Muscle of arm (tissue), 12 donors: ENCODE results near the gene HYAL2. TPM values are rescaled to one million over a fixed set of nuclear protein-coding genes. Genes with fewer than 3 reads are reported as not detected.
"Not testable (repeated sequence)": the region's sequence is repeated elsewhere in the genome, so short reads cannot be mapped to it uniquely, and the experiment has no call there.

ENCODE experiments used
- DNase-seq: peaks from one replicate; pipeline ENCODE4 v3.0.0-alpha.2; 2013
- polyA plus RNA-seq, 12 donors: library from polyadenylated mRNA; unstranded; fragments of 120-200 nt; gene quantifications; one replicate each; pipeline ENCODE4 v1.2.1, GENCODE V29; 2013; ENCODE audit not compliant: insufficient read length in 12 of 12

HYAL2 gene
- polyA plus RNA-seq, 12 donors, result 30.9 to 43.9 (median 36.9) TPM; not detected in 1

DNA sequence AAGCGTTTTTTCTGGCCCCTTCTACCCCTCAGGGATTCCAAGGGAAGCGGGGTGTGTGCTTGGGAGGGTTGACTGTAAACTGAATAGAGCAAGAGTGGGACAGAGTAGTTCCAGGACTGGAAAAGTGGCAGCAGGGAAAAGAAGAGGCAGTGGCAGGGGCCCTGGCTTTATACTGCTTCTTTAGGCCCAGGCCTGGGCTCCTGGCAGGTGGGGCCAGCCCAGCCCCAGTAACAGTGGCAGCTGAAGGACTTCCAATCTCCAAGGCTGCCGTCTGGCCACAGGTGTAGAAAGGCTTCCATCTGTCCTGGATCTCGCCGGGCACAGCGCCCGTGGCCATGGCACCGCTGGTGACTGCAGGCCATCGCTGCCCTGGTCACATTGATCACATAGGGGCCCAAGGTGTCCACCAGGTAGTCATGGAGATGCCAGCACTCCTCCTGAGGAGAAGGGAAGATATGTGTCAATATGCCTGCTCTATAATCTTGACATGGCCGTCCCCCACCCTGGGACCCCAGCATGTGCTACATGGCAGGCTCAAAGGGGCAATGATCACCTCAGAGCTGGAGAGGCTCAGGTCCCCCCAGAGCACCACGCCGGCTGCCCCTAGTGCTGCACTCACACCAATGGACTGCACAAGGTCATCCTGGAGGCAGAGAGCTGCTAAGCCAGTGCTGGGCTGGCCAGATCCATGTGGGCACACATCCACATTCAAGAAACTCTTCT, 29.3 kb downstream of the HYAL2 start:
- DNase-seq, result no peak

DNA sequence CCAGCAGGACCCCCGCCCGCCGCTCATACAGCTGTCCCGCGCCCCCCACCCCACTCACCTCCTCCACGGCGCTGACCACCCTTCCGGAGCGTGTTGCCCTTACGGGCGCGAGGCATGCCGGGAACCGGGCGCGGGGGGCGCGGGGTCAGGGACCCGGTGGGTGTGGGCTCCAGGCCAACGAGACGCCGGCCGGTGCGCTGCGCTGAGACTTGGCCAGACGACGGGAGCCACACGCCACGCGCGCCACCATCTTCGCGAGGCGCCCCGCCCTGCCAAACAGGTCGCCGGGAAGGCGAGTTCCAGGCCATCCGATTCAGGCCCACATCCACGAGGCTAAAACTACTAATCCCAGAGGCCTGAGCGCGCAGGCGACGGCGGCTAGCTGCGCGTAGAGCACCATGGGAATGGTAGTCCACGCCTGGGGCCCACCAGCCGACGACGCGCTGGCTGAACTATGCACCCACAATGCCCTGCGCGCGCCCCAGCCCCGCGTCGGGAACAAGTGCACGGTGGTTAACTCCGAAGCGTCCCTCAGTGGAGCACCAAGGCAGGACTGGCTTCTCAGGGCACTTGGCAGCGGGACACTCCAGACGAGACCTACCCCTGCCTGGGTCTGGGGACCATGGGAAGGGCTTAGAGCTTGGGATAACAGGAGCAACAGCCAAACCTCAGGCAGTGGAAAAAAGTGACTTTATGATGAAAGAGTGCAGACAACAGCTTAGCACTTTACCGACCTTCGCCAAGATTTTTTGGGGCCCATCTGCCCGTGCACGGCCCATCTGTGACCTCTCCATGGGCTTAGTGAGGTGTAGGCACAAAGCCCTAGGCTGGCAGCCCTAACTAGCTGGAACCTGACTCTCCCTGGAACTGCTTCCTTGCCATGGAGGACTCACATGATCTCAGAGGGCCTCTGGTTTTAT, 30.1 kb downstream of the HYAL2 start, which contains the start of gene IFRD2:
IFRD2 (minus strand) TSS at position 271 of the 920 bp plus-strand sequence; CDS start at position 116, 155 bp downstream.
- peak; percentile 98 for DNase-seq

DNA sequence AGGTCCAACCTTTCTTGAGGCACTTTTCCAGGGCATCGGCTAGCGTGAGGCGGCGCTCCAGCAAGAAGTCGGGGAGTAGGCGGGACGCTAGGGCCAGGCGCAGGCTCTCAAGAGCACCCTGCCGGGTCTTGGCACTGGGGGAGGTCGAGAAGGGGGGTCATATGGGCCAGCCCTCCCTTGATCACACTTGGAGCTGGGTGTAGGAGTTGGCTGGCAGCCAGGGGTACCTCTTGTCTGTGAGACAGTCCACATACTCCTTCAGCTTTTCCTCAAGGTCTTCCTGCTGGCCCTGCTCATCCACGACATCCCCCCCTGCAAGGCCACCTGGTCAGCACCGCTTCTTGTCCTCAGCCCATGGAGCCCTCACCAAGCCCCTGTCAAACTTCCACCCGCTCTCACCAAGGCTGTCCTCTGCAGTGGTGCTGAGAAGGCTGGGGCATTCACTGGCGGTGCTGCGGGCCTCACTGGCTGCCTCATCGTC, 32.3 kb downstream of the HYAL2 start:
- no peak for DNase-seq

DNA sequence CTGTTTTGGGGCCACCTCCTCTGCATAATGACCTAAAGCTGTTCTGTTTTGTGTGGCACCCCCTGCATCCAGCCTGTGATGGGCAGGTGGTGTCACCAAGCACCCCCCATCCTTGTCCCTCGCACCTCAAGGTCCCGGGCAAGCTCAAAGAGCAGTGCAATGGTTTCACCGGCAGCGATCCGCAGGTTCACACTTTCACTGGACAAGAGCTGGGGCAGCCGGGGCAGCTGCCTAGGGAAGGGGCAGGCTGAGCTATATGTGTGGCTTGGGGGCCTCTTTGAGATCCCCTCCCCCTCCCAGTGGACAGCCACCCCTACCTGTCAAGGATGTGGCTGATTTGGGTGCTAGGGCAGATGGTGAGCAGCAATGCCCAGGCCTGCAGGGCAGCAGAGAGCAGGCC, 33.4 kb downstream of the HYAL2 start:
- DNase-seq, result no peak

DNA sequence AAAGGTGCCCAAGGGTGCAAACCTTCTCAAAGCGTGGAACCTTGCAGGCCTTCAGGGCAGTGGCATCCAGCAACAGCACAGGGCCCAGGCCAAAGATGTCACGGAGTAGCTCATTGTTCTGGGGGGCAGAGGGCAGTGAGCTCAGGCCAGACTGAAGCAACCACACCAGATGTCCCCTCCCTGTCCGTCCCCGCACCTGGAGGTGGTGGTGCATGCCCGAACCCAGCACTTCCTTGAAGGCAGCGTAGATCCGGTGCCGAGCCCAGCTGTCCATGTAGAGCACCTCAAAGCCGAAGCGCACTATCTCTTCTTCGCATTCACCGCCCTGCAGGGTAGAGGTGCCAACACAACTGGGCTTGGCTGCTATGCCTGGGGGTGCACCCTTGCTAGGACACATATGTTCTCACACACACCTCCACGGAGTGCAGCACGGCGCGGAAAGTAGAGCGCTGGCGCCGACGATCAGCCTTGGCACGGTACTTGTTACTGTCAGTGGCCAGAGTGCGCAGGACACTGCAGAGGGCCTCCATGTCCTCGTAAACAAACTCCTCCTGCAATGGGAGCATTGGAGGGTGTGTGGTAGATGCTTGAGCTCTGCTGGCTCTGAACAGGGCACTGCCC, 34.0 kb downstream of the HYAL2 start:
- DNase-seq, result no peak

DNA sequence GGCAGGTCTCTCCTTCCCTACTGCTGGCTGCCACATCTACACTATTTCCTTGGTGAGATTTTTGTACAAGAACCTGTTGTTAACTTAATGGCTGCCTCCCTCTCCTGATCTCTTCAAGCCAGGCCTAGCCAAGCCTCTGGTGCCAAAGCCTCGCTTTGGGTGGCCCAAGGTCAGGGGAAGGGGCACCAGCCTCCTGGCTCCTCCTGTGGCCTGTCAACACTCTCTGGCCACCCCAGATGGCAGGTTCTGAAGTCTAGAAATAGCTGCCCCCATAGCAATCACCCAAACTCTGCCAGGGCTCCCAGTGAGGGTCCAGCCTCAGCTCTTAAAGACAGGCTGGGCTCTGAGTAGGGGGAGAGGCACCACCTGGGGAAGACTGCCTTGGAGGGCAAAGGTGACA, 35.3 kb downstream of the HYAL2 start:
- DNase-seq, result no peak

DNA sequence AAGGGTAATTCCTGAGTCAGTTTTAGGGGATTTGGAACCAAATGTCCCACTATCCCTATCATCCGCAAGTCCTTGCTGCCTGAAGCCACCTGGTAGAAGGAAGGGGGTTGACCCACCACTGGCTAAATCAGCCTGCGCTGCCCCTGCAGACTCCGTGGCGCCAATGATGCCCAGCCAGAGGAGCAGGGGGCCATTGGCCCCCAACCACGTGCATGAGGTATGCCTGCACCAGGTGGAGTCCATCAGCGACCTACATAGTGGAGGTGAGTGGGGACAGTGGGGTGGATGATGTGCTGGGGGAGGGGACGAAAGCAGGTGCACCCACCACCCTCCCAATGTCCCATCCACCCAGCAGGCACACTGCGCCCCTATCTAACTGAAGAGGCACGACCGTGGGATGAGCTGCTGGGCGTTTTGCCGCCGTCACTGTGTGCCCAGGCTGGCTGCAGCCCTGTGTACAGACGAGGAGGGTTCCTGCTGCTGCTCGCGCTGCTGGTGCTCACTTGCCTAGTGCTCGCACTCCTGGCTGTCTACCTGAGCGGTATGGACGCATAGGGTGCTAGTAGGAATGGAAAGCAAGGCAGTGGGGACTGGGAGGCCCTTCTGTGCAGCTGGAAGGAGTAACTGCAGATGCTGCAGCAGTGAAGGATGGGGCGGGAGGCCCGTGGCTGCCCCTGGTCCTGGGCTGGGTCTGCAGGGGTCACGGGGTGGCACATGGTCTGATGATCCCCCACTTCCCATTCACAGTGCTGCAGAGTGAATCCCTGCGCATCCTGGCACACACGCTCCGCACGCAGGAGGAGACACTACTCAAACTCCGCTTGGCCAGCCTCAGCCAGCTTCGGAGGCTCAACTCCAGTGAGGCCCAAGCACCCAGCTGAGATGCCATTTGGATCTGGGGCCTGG, 36.0 kb downstream of the HYAL2 start:
- DNase-seq, result no peak

DNA sequence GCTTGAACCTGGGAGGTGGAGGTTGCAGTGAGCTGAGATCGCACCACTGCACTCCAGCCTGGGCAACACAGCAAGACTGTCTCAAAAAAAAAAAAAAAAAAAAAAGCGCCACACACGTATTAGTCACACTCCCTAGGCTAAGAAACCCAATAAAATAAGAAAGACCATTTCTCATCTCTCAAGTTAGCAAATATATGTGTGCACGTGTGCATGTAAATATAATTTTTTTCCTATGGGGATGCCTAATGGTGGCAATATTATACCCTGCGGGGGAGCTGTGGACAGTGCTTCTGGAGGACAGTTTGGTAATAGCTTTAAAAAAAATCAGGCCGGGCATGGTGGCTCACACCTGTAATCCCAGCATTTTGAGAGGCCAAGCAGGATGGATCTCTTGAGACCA, 38.4 kb downstream of the HYAL2 start:
- not testable (repeated sequence) for DNase-seq

DNA sequence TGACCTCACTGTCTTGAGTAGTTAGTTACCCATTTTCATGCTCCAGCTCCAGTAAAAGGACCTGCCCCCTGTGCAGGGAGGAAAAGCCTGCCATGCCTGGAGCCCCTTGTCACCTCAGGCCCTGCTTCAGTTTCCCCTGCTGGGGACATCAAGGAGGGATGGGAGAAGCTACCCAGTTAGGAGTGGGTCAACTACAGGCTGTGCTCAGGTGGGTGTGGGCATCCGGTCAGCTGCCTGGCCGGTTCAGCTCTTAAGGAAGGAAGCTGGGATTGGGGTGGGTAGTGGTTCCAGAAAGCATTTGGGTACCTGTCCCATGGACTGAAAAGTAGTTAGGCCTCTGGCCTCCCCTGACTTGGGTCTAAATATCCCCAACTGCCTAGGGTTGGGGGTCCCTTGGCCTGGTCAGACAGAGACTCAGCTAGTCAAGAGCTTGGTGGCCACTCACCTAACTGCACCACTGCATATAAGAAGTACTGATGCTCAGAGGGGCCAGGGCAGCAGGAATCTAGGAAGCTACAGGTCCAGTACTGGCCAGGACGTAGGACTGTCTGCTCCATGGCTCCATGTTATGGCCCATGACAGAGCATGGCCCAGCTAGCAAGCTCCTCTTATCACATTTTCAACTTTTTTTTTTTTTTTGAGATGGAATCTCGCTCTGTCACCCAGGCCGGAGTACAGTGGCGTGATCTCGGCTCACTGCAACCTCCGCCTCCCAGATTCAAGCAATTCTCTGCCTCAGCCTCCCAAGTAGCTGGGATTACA, 43.1 kb downstream of the HYAL2 start:
- no peak for DNase-seq

DNA sequence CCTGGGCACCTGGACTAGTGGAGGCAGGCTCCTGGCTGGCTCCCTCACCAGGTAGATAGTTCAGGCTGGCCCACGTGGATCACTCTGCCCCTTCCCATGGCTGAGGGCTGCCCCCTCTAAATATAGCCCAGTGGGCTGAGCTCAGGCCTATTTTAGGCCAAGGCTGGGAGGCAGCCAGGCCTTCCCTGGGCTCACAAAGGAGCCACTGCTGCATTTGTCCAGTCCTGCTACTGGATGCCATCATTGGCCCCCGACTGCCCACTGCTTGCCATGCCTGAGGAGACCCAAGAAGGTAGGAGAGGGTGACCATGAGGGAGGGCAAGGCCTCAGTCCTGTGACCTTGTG, 43.7 kb downstream of the HYAL2 start, which contains the start of gene LSMEM2:
LSMEM2 (plus strand) TSS at position 208 of the 345 bp plus-strand sequence; CDS start at position 235, 27 bp downstream.
- DNase-seq, result no peak

DNA sequence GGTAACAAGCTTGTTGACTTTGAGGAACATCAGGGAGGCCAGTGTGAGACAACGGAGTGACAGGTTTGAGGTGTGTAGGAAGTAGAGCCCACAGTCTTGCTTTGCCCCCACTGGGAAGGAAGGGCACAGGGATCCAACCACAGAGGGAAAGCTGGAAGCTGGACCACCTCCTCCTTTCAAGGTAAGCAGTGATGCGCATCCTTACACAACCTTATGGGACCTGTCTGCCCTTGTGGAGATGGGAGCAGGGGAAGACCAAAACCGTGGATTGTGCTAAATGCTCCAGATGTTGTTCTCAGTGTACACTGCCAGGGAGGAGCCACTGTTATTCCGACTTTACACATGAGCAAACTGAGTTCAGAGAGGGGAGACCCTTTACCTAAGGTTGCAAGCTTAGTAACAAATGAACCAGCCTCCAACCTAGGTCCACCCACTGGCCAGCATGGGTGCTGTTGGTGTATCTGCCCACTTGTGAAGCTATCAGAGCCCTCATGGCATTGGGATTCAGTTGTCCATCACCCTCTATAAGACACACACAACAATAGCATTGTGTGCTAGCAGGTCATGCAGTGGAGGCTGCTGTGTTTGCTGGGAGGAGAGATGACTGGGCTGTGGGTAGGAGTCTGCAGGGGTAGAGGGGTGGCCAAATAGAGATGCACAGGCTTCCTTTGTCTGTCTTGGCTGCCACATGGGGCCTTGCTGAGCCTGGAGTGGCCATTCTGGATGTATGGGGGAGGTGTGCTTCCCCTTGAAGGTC, 44.2 kb downstream of the HYAL2 start:
- no peak for DNase-seq

DNA sequence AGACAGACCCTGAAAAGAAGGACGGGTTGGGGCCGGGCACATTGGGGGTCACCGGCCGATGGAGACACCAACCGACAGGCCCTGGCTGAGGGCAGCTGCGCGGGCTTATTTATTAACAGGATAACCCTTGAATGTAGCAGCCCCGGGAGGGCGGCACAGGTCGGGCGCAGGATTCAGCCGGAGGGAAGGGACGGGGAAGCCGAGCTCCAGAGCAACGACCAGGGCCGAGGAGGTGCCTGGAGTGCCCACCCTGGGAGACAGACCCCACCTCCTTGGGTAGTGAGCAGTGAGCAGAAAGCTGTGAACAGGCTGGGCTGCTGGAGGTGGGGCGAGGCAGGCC, 45.8 kb downstream of the HYAL2 start:
- DNase-seq, result no peak

DNA sequence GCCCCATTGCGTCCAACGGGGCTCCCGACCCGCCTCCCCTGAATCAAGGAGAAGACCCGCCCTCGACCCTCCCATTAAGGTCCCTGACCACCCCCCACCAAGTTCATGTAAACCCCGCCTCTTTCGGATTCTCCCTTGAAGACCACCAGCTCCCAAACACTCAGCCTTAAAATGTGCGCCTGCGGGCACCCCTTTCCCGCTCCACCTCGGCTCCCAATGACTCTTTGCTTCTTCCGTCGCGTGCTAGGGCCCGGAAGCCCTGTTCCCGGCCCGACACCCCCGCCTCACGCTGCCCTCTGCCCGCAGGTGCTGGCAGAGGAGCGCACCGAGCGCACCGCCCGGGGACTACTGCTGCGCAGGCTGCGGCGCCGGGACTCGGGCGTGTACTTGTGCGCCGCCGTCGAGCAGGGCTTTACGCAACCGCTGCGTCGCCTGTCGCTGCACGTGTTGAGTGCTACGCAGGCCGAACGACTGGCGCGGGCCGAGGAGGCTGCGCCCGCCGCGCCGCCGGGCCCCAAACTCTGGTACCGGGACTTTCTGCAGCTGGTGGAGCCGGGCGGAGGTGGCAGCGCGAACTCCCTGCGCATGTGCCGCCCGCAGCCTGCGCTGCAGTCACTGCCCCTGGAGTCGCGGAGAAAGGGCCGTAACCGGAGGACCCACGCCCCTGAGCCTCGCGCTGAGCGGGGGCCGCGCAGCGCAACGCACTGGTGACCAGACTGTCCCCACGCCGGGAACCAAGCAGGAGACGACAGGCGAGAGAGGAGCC, 46.4 kb downstream of the HYAL2 start:
- no peak for DNase-seq

DNA sequence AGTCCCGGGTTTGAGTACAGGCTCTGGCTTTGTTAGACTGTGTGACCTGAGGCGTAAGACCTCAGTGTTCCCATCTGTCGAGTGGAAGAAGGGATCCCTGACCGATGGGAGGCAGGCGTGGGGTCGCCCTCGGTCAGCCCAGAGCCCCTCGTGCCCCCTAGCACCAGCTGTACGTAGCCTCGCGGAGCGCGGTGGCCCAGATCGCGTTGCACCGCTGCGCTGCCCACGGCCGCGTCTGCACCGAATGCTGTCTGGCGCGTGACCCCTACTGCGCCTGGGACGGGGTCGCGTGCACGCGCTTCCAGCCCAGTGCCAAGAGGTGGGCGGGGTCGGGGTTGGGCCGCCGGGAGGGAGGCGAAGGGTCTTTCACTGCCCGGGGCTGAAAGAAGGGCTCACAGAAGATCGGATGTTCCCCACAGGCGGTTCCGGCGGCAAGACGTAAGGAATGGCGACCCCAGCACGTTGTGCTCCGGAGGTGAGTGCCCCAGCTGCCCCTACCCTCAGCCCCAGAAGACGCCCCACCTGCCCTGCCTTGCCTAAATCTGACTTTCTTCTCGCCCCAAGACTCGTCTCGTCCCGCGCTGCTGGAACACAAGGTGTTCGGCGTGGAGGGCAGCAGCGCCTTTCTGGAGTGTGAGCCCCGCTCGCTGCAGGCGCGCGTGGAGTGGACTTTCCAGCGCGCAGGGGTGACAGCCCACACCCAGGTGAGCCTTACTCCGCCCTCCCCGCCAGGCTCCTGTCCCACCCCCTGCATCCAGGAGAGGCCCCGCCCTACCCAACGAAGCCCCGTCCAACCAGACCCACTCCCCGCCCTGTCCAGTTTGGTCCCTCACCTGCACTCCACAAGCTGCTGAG, 47.2 kb downstream of the HYAL2 start:
- DNase-seq, result no peak

DNA sequence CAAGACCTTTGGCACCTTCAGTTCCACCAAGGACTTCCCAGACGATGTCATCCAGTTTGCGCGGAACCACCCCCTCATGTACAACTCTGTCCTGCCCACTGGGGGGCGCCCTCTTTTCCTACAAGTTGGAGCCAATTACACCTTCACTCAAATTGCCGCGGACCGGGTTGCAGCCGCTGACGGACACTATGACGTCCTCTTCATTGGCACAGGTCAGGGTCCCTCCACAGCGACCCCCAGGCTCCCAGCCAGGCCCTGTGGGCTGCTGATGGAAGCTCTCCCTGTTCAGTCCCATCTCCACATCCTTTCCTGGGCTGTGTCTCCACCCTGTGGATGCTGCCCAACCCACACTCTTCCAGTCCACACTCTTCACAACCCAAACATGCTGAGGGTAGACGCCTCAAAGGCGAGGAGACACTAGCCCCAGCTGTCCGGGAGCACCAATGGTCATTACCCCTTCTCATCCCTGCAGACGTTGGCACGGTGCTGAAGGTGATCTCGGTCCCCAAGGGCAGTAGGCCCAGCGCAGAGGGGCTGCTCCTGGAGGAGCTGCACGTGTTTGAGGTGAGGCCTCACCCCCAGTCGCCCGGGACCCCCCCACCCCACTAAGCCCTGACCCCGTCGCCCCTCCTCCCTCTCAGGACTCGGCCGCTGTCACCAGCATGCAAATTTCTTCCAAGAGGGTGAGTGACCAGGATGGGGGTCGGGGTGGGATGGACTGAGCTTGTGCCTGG, 48.0 kb downstream of the HYAL2 start:
- DNase-seq, result no peak

DNA sequence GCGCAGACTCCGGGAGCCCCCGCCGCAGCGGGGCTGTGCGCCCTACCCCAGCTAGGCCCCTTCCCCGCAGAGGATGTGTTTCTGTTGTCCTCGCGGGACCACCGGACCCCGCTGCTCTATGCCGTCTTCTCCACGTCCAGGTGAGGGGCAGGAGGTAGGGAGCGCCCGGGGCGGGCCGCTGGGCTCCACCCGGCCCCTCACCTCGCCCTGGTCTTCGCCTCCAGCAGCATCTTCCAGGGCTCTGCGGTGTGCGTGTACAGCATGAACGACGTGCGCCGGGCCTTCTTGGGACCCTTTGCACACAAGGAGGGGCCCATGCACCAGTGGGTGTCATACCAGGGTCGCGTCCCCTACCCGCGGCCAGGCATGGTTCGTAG, 48.9 kb downstream of the HYAL2 start:
- DNase-seq, result no peak
